ENCODE data around the gene LMLN.

- no peak for TF ChIP-seq CTCF (IDR thresholded peaks at IDR 0.05; ENCODE audit: low read depth, low read length)
- no peak for TF ChIP-seq EZH2phosphoT487 (IDR thresholded peaks at IDR 0.05; ENCODE audit: low read depth)
Observed at GRCh38 chr3:198093112-198093679, 133.2 kb downstream of the LMLN start.

All from OCI-LY3 (cell line).